A549 treated with Hydrocortisone at 1 μM for 4 hours (cell line): Measurements from ENCODE around the gene TBL1XR1. TPM values are rescaled to one million over a fixed set of nuclear protein-coding genes. Genes with fewer than 3 reads are reported as not detected.

ENCODE experiments used
- total RNA-seq: library from RNA; stranded (reverse); fragments of 200-300 nt; extraction: Qiagen RNA extraction; gene quantifications from 5 replicates; pipeline ENCODE4 v1.2.3, GENCODE V29; 2022

Gene TBL1XR1
- total RNA-seq: 14.8 to 24.9 TPM (median 18.9 TPM) in 5 replicates

GRCh38 chr3:177197041-177197726, at the start of gene TBL1XR1:
Gene TBL1XR1 (minus strand): TSS chr3:177197482. CDS start chr3:177064977, 132,505 bp downstream.

